Keratinocyte (primary cell): ENCODE results near the gene SPSB4.

Experiments used
- CTCF ChIP-seq, 3 experiments: IDR thresholded peaks in 1 of 3; conservative IDR thresholded peaks in 1 of 3; optimal IDR thresholded peaks in 1 of 3; 2 replicates in 2 of 3; 3 replicates in 1 of 3; pipeline versions ENCODE3 to v1.5.1; 2011; ENCODE audit warnings: low read length in 3 of 3, mild to moderate bottlenecking in 3 of 3, moderate library complexity in 2 of 3, control low read depth in 1 of 3, inconsistent platforms in 1 of 3; ENCODE audit not compliant: insufficient read depth in 2 of 3; ENCODE audit errors: extremely low read depth in 1 of 3
- EZH2 ChIP-seq: IDR thresholded peaks from one replicate; pipeline ENCODE4 v1.6.1; 2012; ENCODE audit warnings: inconsistent platforms, mild to moderate bottlenecking, low read length, moderate library complexity

- no peak for TF ChIP-seq CTCF (optimal IDR thresholded peaks at IDR 0.05 in 1 of 3, IDR thresholded peaks at IDR 0.05 in 1 of 3, conservative IDR thresholded peaks at IDR 0.05 in 1 of 3; ENCODE audit: extremely low read depth in 1 of 3, insufficient read depth in 2 of 3, low read length in 3 of 3)
- TF ChIP-seq EZH2: no peak
Measured at GRCh38 chr3:141080431-141080830, 29.3 kb downstream of the SPSB4 start.
